HFFc6 (cell line): ENCODE measurements around the gene DPRX. TPM values are rescaled to one million over a fixed set of nuclear protein-coding genes. Genes with fewer than 3 reads are reported as not detected.

Experiments
- DNase-seq: peaks from one replicate; pipeline ENCODE4 v3.0.0-alpha.2; 2018
- H3K27ac Mint-ChIP-seq: 2 replicates; pipeline ENCODE4 v1.8.0; 2020; ENCODE audit warnings: mild to moderate bottlenecking, mixed read lengths
- H3K27me3 Mint-ChIP-seq: 2 replicates; pipeline ENCODE4 v1.8.0; 2021; ENCODE audit warnings: mild to moderate bottlenecking, moderate library complexity, mixed read lengths; ENCODE audit not compliant: insufficient read depth
- H3K36me3 Mint-ChIP-seq: 2 replicates; pipeline ENCODE4 v1.8.0; 2021; ENCODE audit warnings: low read depth, mixed read lengths
- H3K4me1 Mint-ChIP-seq: 2 replicates; pipeline ENCODE4 v1.8.0; 2020; ENCODE audit warnings: low read depth, mixed read lengths
- H3K4me3 Mint-ChIP-seq: 2 replicates; pipeline ENCODE4 v1.8.0; 2020; ENCODE audit warnings: mild to moderate bottlenecking, moderate library complexity, mixed read lengths
- H3K9me3 Mint-ChIP-seq: 2 replicates; pipeline ENCODE4 v1.8.0; 2020; ENCODE audit warnings: mild to moderate bottlenecking, mixed read lengths
- CTCF ChIP-seq: fragments of 200-600 bp; sonication (generic); IDR thresholded peaks from 2 replicates; pipeline ENCODE4 v1.5.0; 2021; ENCODE audit warnings: antibody characterized with exemption, mild to moderate bottlenecking
- total RNA-seq, 6 experiments: library from RNA; stranded (reverse); fragmentation: NEBNext Ultra II Directional; extraction: Animal tissue kit (Norgen Biotek cat#: 25700); gene quantifications; 2 replicates in 1 of 6; 3 replicates in 5 of 6; pipeline ENCODE4 v1.2.3, GENCODE V29; 2021

DPRX gene
- total RNA-seq, 6 experiments from 2014 or later = not detected

GRCh38 chr19:53596056-53596455, 35.7 kb upstream of the DPRX start:
- Mint-ChIP-seq H3K9me3 (peaks cover 29% of the 10 kb centered on the region), H3K27ac (no peak overlapping the region), H3K4me3 (no peak overlapping the region), H3K36me3 (0 out of 2 replicates have a peak, but pooled peaks cover 3% of the 10 kb centered on the region), H3K4me1 (no peaks in the 10 kb centered on the region), H3K27me3 (no peaks in the 10 kb centered on the region; the same call in 1 of the 2 replicates)
- no peak for DNase-seq
- no peak for TF ChIP-seq CTCF

GRCh38 chr19:53597023-53597422, 34.8 kb upstream of the DPRX start:
- Mint-ChIP-seq H3K36me3 (peaks cover 3% of the 10 kb centered on the region; the same call in 1 of the 2 replicates), H3K4me1 (no peaks in the 10 kb centered on the region), H3K9me3 (peaks cover 31% of the 10 kb centered on the region), H3K27ac (no peak overlapping the region), H3K27me3 (no peaks in the 10 kb centered on the region; the same call in 1 of the 2 replicates), H3K4me3 (no peak overlapping the region)
- DNase-seq = no peak
- no peak for TF ChIP-seq CTCF

GRCh38 chr19:53598361-53598760, 33.4 kb upstream of the DPRX start:
- Mint-ChIP-seq H3K27ac (no peak overlapping the region), H3K4me1 (no peaks in the 10 kb centered on the region), H3K36me3 (peaks cover 3% of the 10 kb centered on the region; the same call in 1 of the 2 replicates), H3K27me3 (no peaks in the 10 kb centered on the region; the same call in 1 of the 2 replicates), H3K4me3 (no peak overlapping the region), H3K9me3 (peaks cover 37% of the 10 kb centered on the region)
- TF ChIP-seq CTCF = no peak
- no peak for DNase-seq

GRCh38 chr19:53600217-53600616, 31.6 kb upstream of the DPRX start:
- Mint-ChIP-seq H3K4me1 (no peaks in the 10 kb centered on the region), H3K27me3 (no peaks in the 10 kb centered on the region; the same call in none of the 2 replicates), H3K36me3 (peaks cover 3% of the 10 kb centered on the region; the same call in 1 of the 2 replicates), H3K9me3 (peaks cover 41% of the 10 kb centered on the region), H3K27ac (no peak overlapping the region), H3K4me3 (no peak overlapping the region)
- no peak for DNase-seq
- TF ChIP-seq CTCF = no peak

- Mint-ChIP-seq H3K4me1 (no peaks in the 10 kb centered on the region), H3K27me3 (peaks cover 3% of the 10 kb centered on the region), H3K27ac (no peak overlapping the region), H3K36me3 (peaks cover 5% of the 10 kb centered on the region; the same call in 1 of the 2 replicates), H3K9me3 (peaks cover 62% of the 10 kb centered on the region), H3K4me3 (no peak overlapping the region)
- TF ChIP-seq CTCF = no peak
- DNase-seq = no peak
Measured at GRCh38 chr19:53606031-53606430, 25.8 kb upstream of the DPRX start.

GRCh38 chr19:53608381-53608780, 23.4 kb upstream of the DPRX start:
- no peaks in the 10 kb centered on the region for H3K4me1 Mint-ChIP-seq
- H3K4me3 Mint-ChIP-seq = no peak overlapping the region
- H3K27me3 Mint-ChIP-seq = peaks cover 5% of the 10 kb centered on the region
- no peak overlapping the region for H3K27ac Mint-ChIP-seq
- H3K36me3 Mint-ChIP-seq = peaks cover 11% of the 10 kb centered on the region; the same call in 1 of the 2 replicates
- peaks cover 69% of the 10 kb centered on the region for H3K9me3 Mint-ChIP-seq
- no peak for DNase-seq
- TF ChIP-seq CTCF = no peak
